Peyer's patch (tissue), 4 donors: ENCODE results near the gene HFE.

Experiments used
- CTCF ChIP-seq, 6 experiments: fragments of 450-650 bp in 4 of 6; fragments of 200-600 bp in 2 of 6; sonication (generic) in 1 of 6; IDR thresholded peaks; one replicate each; pipeline ENCODE4 v1.5.1; 2017 to 2019; ENCODE audit warnings: antibody characterized with exemption in 6 of 6, mild to moderate bottlenecking in 3 of 6, moderate library complexity in 1 of 6
- POLR2A ChIP-seq, 2 donors: fragments of 450-650 bp; IDR thresholded peaks; one replicate each; pipeline ENCODE4 v1.5.1; 2017; ENCODE audit warnings: antibody characterized with exemption in 2 of 2, mild to moderate bottlenecking in 2 of 2, moderate library complexity in 2 of 2

- no peak for TF ChIP-seq CTCF (IDR thresholded peaks at IDR 0.05)
- TF ChIP-seq POLR2A (IDR thresholded peaks at IDR 0.05), result no peak
Observed at GRCh38 chr6:26140967-26141294, 53.7 kb downstream of the HFE start.
